Lung (tissue), 12 donors: ENCODE data around the gene NOC2L. TPM values are rescaled to one million over a fixed set of nuclear protein-coding genes. Genes with fewer than 3 reads are reported as not detected.

Experiments
- ATAC-seq: fragments of 200-7000 bp; cut with Tn5 transposase; one replicate; pipeline ENCODE4 v1.9.1; 2020; ENCODE audit warnings: moderate number of reproducible peaks; ENCODE audit not compliant: insufficient read depth, low FRiP score
- DNase-seq, 3 donors: peaks; one replicate each; pipeline ENCODE4 v3.0.0-alpha.2; 2013 to 2017
- H3K27ac ChIP-seq, 2 donors: one replicate each; pipeline ENCODE4 v1.5.1; 2013; ENCODE audit warnings: mild to moderate bottlenecking in 2 of 2, moderate library complexity in 2 of 2, control low read depth in 1 of 2, inconsistent platforms in 1 of 2, low read depth in 1 of 2, low read length in 1 of 2
- H3K27me3 ChIP-seq, 3 donors: one replicate each; pipeline ENCODE4 v1.5.1; 2013; ENCODE audit warnings: low read length in 2 of 3; ENCODE audit not compliant: control insufficient read depth in 3 of 3, insufficient read depth in 3 of 3
- H3K36me3 ChIP-seq, 4 donors: one replicate each; pipeline ENCODE4 v1.5.1; 2013; ENCODE audit warnings: low read length in 4 of 4, mild to moderate bottlenecking in 1 of 4, moderate library complexity in 1 of 4; ENCODE audit not compliant: control insufficient read depth in 4 of 4, insufficient read depth in 4 of 4
- H3K4me1 ChIP-seq, 5 donors: one replicate each; pipeline ENCODE4 v1.5.1; 2013; ENCODE audit warnings: low read length in 5 of 5, mild to moderate bottlenecking in 2 of 5, moderate library complexity in 1 of 5; ENCODE audit not compliant: control insufficient read depth in 5 of 5, insufficient read depth in 5 of 5
- H3K4me3 ChIP-seq: one replicate; pipeline ENCODE4 v1.5.1; 2013; ENCODE audit warnings: mild to moderate bottlenecking, control low read depth, moderate library complexity
- H3K9ac ChIP-seq, 2 donors: one replicate each; pipeline ENCODE4 v1.5.1; 2013; ENCODE audit warnings: low read length in 2 of 2, control low read depth in 1 of 2; ENCODE audit not compliant: insufficient read depth in 1 of 2
- H3K9me3 ChIP-seq, 4 donors: one replicate each; pipeline ENCODE4 v1.5.1; 2013; ENCODE audit warnings: low read length in 3 of 4, mild to moderate bottlenecking in 1 of 4, moderate library complexity in 1 of 4; ENCODE audit not compliant: control insufficient read depth in 4 of 4, insufficient read depth in 3 of 4
- CTCF ChIP-seq: IDR thresholded peaks from 2 replicates; pipeline ENCODE4 v1.5.1; 2012; ENCODE audit warnings: mild to moderate bottlenecking; ENCODE audit errors: control extremely low read depth, extremely low read depth
- whole genome bisulfite sequencing, 2 donors: extraction: QIAGEN DNeasy Blood & Tissue Kit; methylation state at CpG; one replicate each; pipeline ENCODE4 v1.1.7; 2013; 5-methylcytosine and 5-hydroxymethylcytosine counted together
- polyA plus RNA-seq, 2 donors: library from polyadenylated mRNA; stranded (reverse); fragments of 200-250 nt; gene quantifications; one replicate each; pipeline ENCODE4 v1.2.1, GENCODE V29; 2013
- total RNA-seq, 2 donors: library from RNA; depleted of rRNA in 1 of 2; stranded (reverse); fragments of >200 nt in 1 of 2; gene quantifications; one replicate each; pipeline ENCODE4 v1.2.1, GENCODE V29; 2014 to 2021
- donor health status: control.
- donor health status: control.
- donor health status: Bipolar disorder and iron deficiency.
- donor health status: healthy.
- donor health status: DM: yes; HTN: yes; CAD: no.

Gene NOC2L
- total and polyA plus RNA-seq, 4 donors, result 39.0 to 86.6 (median 67.7) TPM

GRCh38 chr1:941015-941587 lies 18.0 kb downstream of the NOC2L start:
- Histone ChIP-seq H3K4me1 (peaks cover 0 to 71% (median 24%) of the 10 kb centered on the region in 5 donors), H3K4me3 (no peak overlapping the region), H3K27ac (no peak overlapping the region), H3K27me3 (peaks cover 0 to 12% (median 5%) of the 10 kb centered on the region in 3 donors), H3K9ac (no peak overlapping the region), H3K9me3 (peaks cover 0 to 3% (median 0%) of the 10 kb centered on the region in 4 donors), H3K36me3 (peaks cover 0 to 17% (median 10%) of the 10 kb centered on the region in 4 donors)
- WGBS, 2 donors, result 4 to 5% methylated on average over 28 to 36 of the region's 36 CpGs
- ATAC-seq, result no peak
- DNase-seq, result no peak
- no peak for TF ChIP-seq CTCF

- H3K27me3 ChIP-seq, result peaks cover 0 to 16% (median 5%) of the 10 kb centered on the region in 3 donors
- peak; percentile 95 to 97 (median 95) for DNase-seq
- no peak for ATAC-seq
- no peak overlapping the region for H3K9ac ChIP-seq
- peaks cover 0 to 73% (median 29%) of the 10 kb centered on the region in 5 donors for H3K4me1 ChIP-seq
- 1% methylated on average over 63 to 86 of the region's 86 CpGs for WGBS, 2 donors
- H3K9me3 ChIP-seq, result peaks cover 0 to 3% (median 0%) of the 10 kb centered on the region in 4 donors
- H3K36me3 ChIP-seq, result peaks cover 0 to 16% (median 5%) of the 10 kb centered on the region in 4 donors
- no peak overlapping the region for H3K4me3 ChIP-seq
- H3K27ac ChIP-seq, result peak overlapping the region in 1 of 2 donors; percentile 34
- TF ChIP-seq CTCF, result no peak
Measured at GRCh38 chr1:940107-941014, 18.7 kb downstream of the NOC2L start.

GRCh38 chr1:939511-940106 lies 19.4 kb downstream of the NOC2L start:
- WGBS, 2 donors, result 22 to 35% methylated on average over 18 to 21 of the region's 21 CpGs
- no peak for TF ChIP-seq CTCF
- Histone ChIP-seq H3K4me1 (peaks cover 0 to 71% (median 33%) of the 10 kb centered on the region in 5 donors), H3K27ac (no peak overlapping the region), H3K9ac (no peak overlapping the region), H3K27me3 (peaks cover 0 to 18% (median 5%) of the 10 kb centered on the region in 3 donors), H3K4me3 (no peak overlapping the region), H3K36me3 (peaks cover 0 to 11% (median 3%) of the 10 kb centered on the region in 4 donors), H3K9me3 (peaks cover 0 to 3% (median 0%) of the 10 kb centered on the region in 4 donors)
- DNase-seq (peak in 1 of 3 donors; percentile 32), ATAC-seq (no peak)
